H1 (cell line): ENCODE data around the gene CTNND2. TPM values are rescaled to one million over a fixed set of nuclear protein-coding genes. Genes with fewer than 3 reads are reported as not detected.

Experiments used
- CTCF ChIA-PET: fragments of 300-600 bp; sonication (Branson Sonifier 250); formaldehyde crosslinking; loops from one replicate; lab custom pipeline; 2021; ENCODE audit not compliant: partially characterized antibody; lab: Charles Lee
- POLR2A ChIA-PET: fragments of 300-600 bp; sonication (Branson Sonifier 250); formaldehyde crosslinking; loops from one replicate; lab custom pipeline; 2021; ENCODE audit warnings: inconsistent platforms; ENCODE audit not compliant: partially characterized antibody; lab: Charles Lee
- DNase-seq, 2 experiments: peaks; one replicate each; pipeline versions ENCODE4 v3.0.0 to v3.0.0-alpha.2; 2010 to 2022; ENCODE audit warnings: low spot score in 2 of 2, low read depth in 1 of 2, mixed read lengths in 1 of 2
- FAIRE-seq: peaks from 2 replicates; lab custom pipeline; 2011; peaks lifted over from hg19 to GRCh38; lab: Jason Lieb, UNC
- H2AFZ ChIP-seq: 2 replicates; pipeline ENCODE4 v1.8.1; 2012; ENCODE audit warnings: low read length, inconsistent platforms
- H2AK5ac ChIP-seq: 2 replicates; pipeline ENCODE4 v1.6.1; 2013; ENCODE audit warnings: low read depth, low read length
- H2BK120ac ChIP-seq: replicated peaks from 2 replicates; pipeline ENCODE3; 2013; ENCODE audit warnings: low read depth, low read length, inconsistent platforms
- H2BK12ac ChIP-seq: 2 replicates; pipeline ENCODE4 v1.6.1; 2013; ENCODE audit warnings: low read depth, low read length
- H2BK15ac ChIP-seq: 2 replicates; pipeline ENCODE4 v1.6.1; 2013; ENCODE audit warnings: low read length
- H2BK20ac ChIP-seq: 2 replicates; pipeline ENCODE4 v1.6.1; 2013; ENCODE audit warnings: low read length
- H2BK5ac ChIP-seq: 2 replicates; pipeline ENCODE4 v1.6.1; 2013; ENCODE audit warnings: low read depth, low read length
- H3K14ac ChIP-seq: 2 replicates; pipeline ENCODE4 v1.6.1; 2013; ENCODE audit warnings: inconsistent platforms; ENCODE audit not compliant: insufficient read length
- H3K18ac ChIP-seq: 2 replicates; pipeline ENCODE4 v1.6.1; 2013; ENCODE audit warnings: low read length; ENCODE audit errors: extremely low read depth
- H3K23ac ChIP-seq: 2 replicates; pipeline ENCODE4 v1.6.1; 2013; ENCODE audit warnings: inconsistent platforms; ENCODE audit not compliant: insufficient read length
- H3K23me2 ChIP-seq: 2 replicates; pipeline ENCODE4 v1.6.1; 2013; ENCODE audit warnings: low read depth, low read length
- H3K27ac ChIP-seq: 2 replicates; pipeline ENCODE4 v1.6.1; 2011; ENCODE audit warnings: low read depth, low read length, inconsistent platforms
- H3K27me3 ChIP-seq, 4 experiments: replicated peaks in 1 of 4; 1 replicate in 1 of 4; 2 replicates in 3 of 4; pipeline versions ENCODE4 v1.6.1 to v1.8.1; 2011 to 2013; ENCODE audit warnings: low read length in 3 of 4, mild to moderate bottlenecking in 3 of 4, inconsistent platforms in 2 of 4, mixed read lengths in 2 of 4, moderate library complexity in 1 of 4; ENCODE audit not compliant: control insufficient read depth in 3 of 4, insufficient read depth in 3 of 4; ENCODE audit errors: extremely low read depth in 1 of 4
- H3K36me3 ChIP-seq, 4 experiments: 2 replicates each; pipeline versions ENCODE4 v1.6.1 to v1.8.1; 2011 to 2013; ENCODE audit warnings: mild to moderate bottlenecking in 4 of 4, low read length in 3 of 4, moderate library complexity in 2 of 4, control low read depth in 1 of 4, inconsistent platforms in 1 of 4; ENCODE audit not compliant: insufficient read depth in 4 of 4, control insufficient read depth in 2 of 4
- H3K4ac ChIP-seq: replicated peaks from 2 replicates; pipeline ENCODE3; 2013; ENCODE audit warnings: low read length, low read depth, mixed read lengths, inconsistent platforms; ENCODE audit not compliant: insufficient read length
- H3K4me1 ChIP-seq, 4 experiments: replicated peaks in 1 of 4; 1 replicate in 1 of 4; 2 replicates in 3 of 4; pipeline versions ENCODE4 v1.6.1 to v1.8.1; 2011 to 2013; ENCODE audit warnings: low read length in 3 of 4, inconsistent platforms in 2 of 4, mixed read lengths in 1 of 4; ENCODE audit not compliant: insufficient read depth in 4 of 4, control insufficient read depth in 3 of 4
- H3K4me2 ChIP-seq, 2 experiments: 2 replicates each; pipeline versions ENCODE4 v1.6.1 to v1.8.1; 2011 to 2013; ENCODE audit warnings: low read depth in 2 of 2, low read length in 2 of 2, control low read depth in 1 of 2, inconsistent platforms in 1 of 2, mild to moderate bottlenecking in 1 of 2; ENCODE audit not compliant: insufficient read depth in 1 of 2
- H3K4me3 ChIP-seq, 4 experiments: fragments of 200-600, 300-600 bp in 1 of 4; sonication (generic), shearing (Covaris generic), sonication (Bioruptor Twin) in 1 of 4; 2 replicates each; pipeline versions ENCODE4 v1.5.1 to v1.8.1; 2011 to 2016; ENCODE audit warnings: low read length in 4 of 4, low read depth in 3 of 4, control low read depth in 2 of 4, inconsistent platforms in 2 of 4, mild to moderate bottlenecking in 2 of 4, mixed read lengths in 1 of 4, moderate library complexity in 1 of 4; ENCODE audit not compliant: insufficient read depth in 2 of 4; ENCODE audit errors: extremely low read depth in 1 of 4
- H3K56ac ChIP-seq: replicated peaks from 2 replicates; pipeline ENCODE3; 2013; ENCODE audit warnings: low read depth, mild to moderate bottlenecking, mixed read lengths, low read length, inconsistent platforms; ENCODE audit not compliant: insufficient read length
- H3K79me1 ChIP-seq: 2 replicates; pipeline ENCODE4 v1.6.1; 2013; ENCODE audit warnings: low read depth, low read length, control low read depth
- H3K79me2 ChIP-seq, 2 experiments: 2 replicates each; pipeline versions ENCODE4 v1.6.1 to v1.8.1; 2012 to 2013; ENCODE audit warnings: low read length in 2 of 2, mild to moderate bottlenecking in 2 of 2, inconsistent platforms in 1 of 2; ENCODE audit not compliant: insufficient read depth in 2 of 2, control insufficient read depth in 1 of 2
- H3K9ac ChIP-seq, 4 experiments: replicated peaks in 1 of 4; 1 replicate in 1 of 4; 2 replicates in 3 of 4; pipeline versions ENCODE4 v1.6.1 to v1.8.1; 2011 to 2013; ENCODE audit warnings: low read depth in 3 of 4, low read length in 3 of 4, control low read depth in 2 of 4, mild to moderate bottlenecking in 2 of 4, moderate library complexity in 2 of 4, inconsistent platforms in 1 of 4; ENCODE audit errors: extremely low read depth in 1 of 4
- H3K9me3 ChIP-seq, 2 experiments: 2 replicates each; pipeline versions ENCODE4 v1.6.1 to v1.8.1; 2012 to 2013; ENCODE audit warnings: mild to moderate bottlenecking in 2 of 2, moderate library complexity in 2 of 2, control low read depth in 1 of 2, inconsistent platforms in 1 of 2, low read depth in 1 of 2, low read length in 1 of 2, mixed read lengths in 1 of 2; ENCODE audit not compliant: insufficient read depth in 2 of 2
- H4K20me1 ChIP-seq, 2 experiments: replicated peaks in 1 of 2; 2 replicates each; pipeline versions ENCODE3 to v1.8.1; 2011 to 2013; ENCODE audit warnings: inconsistent platforms in 2 of 2, low read length in 2 of 2, mild to moderate bottlenecking in 1 of 2; ENCODE audit not compliant: insufficient read depth in 2 of 2, control insufficient read depth in 1 of 2
- H4K5ac ChIP-seq: 2 replicates; pipeline ENCODE4 v1.6.1; 2013; ENCODE audit warnings: low read length, low read depth, mixed read lengths, inconsistent platforms; ENCODE audit not compliant: insufficient read length
- H4K8ac ChIP-seq: 2 replicates; pipeline ENCODE4 v1.8.0; 2013; ENCODE audit warnings: mild to moderate bottlenecking, moderate library complexity, low read length, inconsistent platforms; ENCODE audit not compliant: insufficient read depth; ENCODE audit errors: extremely low read depth
- H4K91ac ChIP-seq: replicated peaks from 2 replicates; pipeline ENCODE3; 2013; ENCODE audit warnings: low read length, mixed read lengths, inconsistent platforms; ENCODE audit not compliant: insufficient read length
- ASH2L ChIP-seq: fragments of 200-600, 300-600 bp; sonication (generic); IDR thresholded peaks from one replicate; pipeline ENCODE4 v1.7.1; 2017; ENCODE audit warnings: low read length
- BCL11A ChIP-seq, 2 experiments: IDR thresholded peaks; one replicate each; pipeline ENCODE4 v1.6.1; 2011; ENCODE audit warnings: low read depth in 2 of 2, low read length in 2 of 2, mild to moderate bottlenecking in 2 of 2
- BRCA1 ChIP-seq: IDR thresholded peaks from 2 replicates; pipeline ENCODE4 v1.6.1; 2012; ENCODE audit warnings: low read depth, low read length, improper control_type of control experiment
- EP300 ChIP-seq, 2 experiments: IDR thresholded peaks; 1 replicate in 1 of 2; 2 replicates in 1 of 2; pipeline ENCODE4 v1.6.1; 2011 to 2012; ENCODE audit warnings: low read depth in 2 of 2, low read length in 2 of 2, mild to moderate bottlenecking in 2 of 2, borderline replicate concordance in 1 of 2, inconsistent platforms in 1 of 2, moderate library complexity in 1 of 2
- JUN ChIP-seq: IDR thresholded peaks from 2 replicates; pipeline ENCODE4 v1.6.1; 2011; ENCODE audit warnings: low read depth, mild to moderate bottlenecking, improper control_type of control experiment, low read length
- KDM4A ChIP-seq: IDR thresholded peaks from one replicate; pipeline ENCODE4 v1.7.1; 2012; ENCODE audit warnings: low read depth, mild to moderate bottlenecking, moderate library complexity, low read length, inconsistent platforms; ENCODE audit not compliant: severe bottlenecking
- MAFK ChIP-seq: IDR thresholded peaks from 2 replicates; pipeline ENCODE4 v1.6.1; 2012; ENCODE audit warnings: low read depth, mild to moderate bottlenecking, improper control_type of control experiment, low read length
- RAD21 ChIP-seq, 2 experiments: IDR thresholded peaks in 1 of 2; conservative IDR thresholded peaks in 1 of 2; 2 replicates each; pipeline ENCODE4 v1.6.1; 2011; ENCODE audit warnings: low read depth in 2 of 2, low read length in 2 of 2, improper control_type of control experiment in 1 of 2, inconsistent platforms in 1 of 2, mild to moderate bottlenecking in 1 of 2, moderate library complexity in 1 of 2
- RBBP5 ChIP-seq: IDR thresholded peaks from 2 replicates; pipeline ENCODE4 v1.7.1; 2012; ENCODE audit warnings: low read depth, mild to moderate bottlenecking, inconsistent platforms, low read length, moderate library complexity, borderline replicate concordance
- SP1 ChIP-seq: IDR thresholded peaks from 2 replicates; pipeline ENCODE4 v1.6.1; 2011; ENCODE audit warnings: low read depth, low read length
- TBP ChIP-seq: IDR thresholded peaks from 2 replicates; pipeline ENCODE4 v1.6.1; 2011; ENCODE audit warnings: low read depth, low read length, improper control_type of control experiment
- USF2 ChIP-seq: IDR thresholded peaks from 2 replicates; pipeline ENCODE4 v1.6.1; 2011; ENCODE audit warnings: low read length, improper control_type of control experiment
- WGBS, 2 experiments: shearing (Covaris generic) in 1 of 2; methylation state at CpG; one replicate each; pipeline versions ENCODE4 v1.1.6 to v1.1.7; 2013 to 2015; ENCODE audit warnings: low lambda C conversion rate in 2 of 2, mixed read lengths in 2 of 2, inconsistent platforms in 1 of 2, low coverage in 1 of 2, missing lambda C conversion rate in 1 of 2; ENCODE audit not compliant: insufficient replicate concordance in 2 of 2, insufficient coverage in 1 of 2, insufficient read length in 1 of 2; ENCODE audit errors: extremely low coverage in 1 of 2, missing lambda C conversion rate in 1 of 2; 5-methylcytosine and 5-hydroxymethylcytosine counted together
- polyA plus RNA-seq, 7 experiments: library from polyadenylated mRNA; depleted of rRNA in 3 of 7; stranded (reverse) in 5 of 7; unstranded in 2 of 7; fragments of >200 nt in 5 of 7; fragments of 200-250 nt in 2 of 7; gene quantifications; 1 replicate in 5 of 7; 2 replicates in 1 of 7; 4 replicates in 1 of 7; pipeline versions ENCODE4 v1.2.1 to v1.2.3, GENCODE V29; 2011 to 2013; ENCODE audit warnings: missing spikeins in 2 of 7, mixed read lengths in 2 of 7
- total RNA-seq: library from RNA; stranded (reverse); fragmentation: NEBNext Ultra II Directional; extraction: Animal tissue kit (Norgen Biotek cat#: 25700); gene quantifications from 2 replicates; pipeline ENCODE4 v1.2.1, GENCODE V29; 2021

The CTNND2 gene
- total and polyA plus RNA-seq, 2 of the 8 experiments (the other 6 are each of a cell fraction or from before 2014, with no cell fraction given): 7.4 to 14.2 TPM

- TF ChIP-seq MAFK (no peak), ASH2L (no peak), BCL11A (IDR thresholded peaks at IDR 0.05; ENCODE audit: low read depth in 2 of 2, low read length in 2 of 2) (no peak), KDM4A (no peak), RBBP5 (no peak), EP300 (IDR thresholded peaks at IDR 0.05; ENCODE audit: borderline replicate concordance in 1 of 2, low read depth in 2 of 2, low read length in 2 of 2) (no peak), RAD21 (IDR thresholded peaks at IDR 0.05 in 1 of 2, conservative IDR thresholded peaks at IDR 0.05 in 1 of 2; ENCODE audit: low read depth in 2 of 2, low read length in 2 of 2) (no peak), USF2 (no peak), BRCA1 (no peak), SP1 (no peak), TBP (no peak), JUN (no peak)
- TF ChIP-seq, all 59 proteins: peak for 0
- Histone ChIP-seq H3K4me2 (no peak overlapping the region), H3K18ac (no peak overlapping the region), H4K91ac (no peak overlapping the region), H3K79me1 (no peaks in the 10 kb centered on the region), H3K4ac (no peak overlapping the region), H3K56ac (no peak overlapping the region), H4K5ac (no peak overlapping the region), H3K9me3 (no peaks in the 10 kb centered on the region), H2BK20ac (no peak overlapping the region), H3K23me2 (no peaks in the 10 kb centered on the region), H3K4me1 (peaks cover 0 to 6% (median 3%) of the 10 kb centered on the region in 4 experiments; a peak in 2 of 7 replicates), H2BK5ac (no peak overlapping the region), H3K27ac (no peak overlapping the region), H3K23ac (no peak overlapping the region), H3K79me2 (no peaks in the 10 kb centered on the region), H3K36me3 (no peaks in the 10 kb centered on the region), H3K4me3 (no peak overlapping the region), H4K8ac (no peak overlapping the region), H2BK12ac (no peak overlapping the region), H2BK15ac (no peak overlapping the region), H3K27me3 (no peaks in the 10 kb centered on the region), H3K9ac (no peak overlapping the region), H2AK5ac (no peak overlapping the region), H4K20me1 (no peaks in the 10 kb centered on the region), H2AFZ (no peak overlapping the region), H2BK120ac (no peak overlapping the region), H3K14ac (no peak overlapping the region)
- DNase-seq (no peak), FAIRE-seq (no peak)
- ChIA-PET CTCF (no interaction called here), POLR2A (no interaction called here)
- WGBS, 2 experiments: 92% methylated on average over 1 of the region's 1 CpG; no CpG with 5 or more reads in 1 of the 2 experiments
Measured at GRCh38 chr5:11852717-11853087, 51.5 kb downstream of the CTNND2 start.
